ENCODE results near the gene KRT33B.
"Not testable (repeated sequence)": the region's sequence is repeated elsewhere in the genome, so short reads cannot be mapped to it uniquely, and the experiment has no call there.

The KRT33B gene

GRCh38 chr17:41404024-41404671 lies 34.5 kb upstream of the KRT33B start:
- TF ChIP-seq CTCF (IDR thresholded peaks at IDR 0.05; ENCODE audit: low read depth, low read length), result no peak
- DNase-seq (ENCODE audit: low read depth, low spot score), result peak; percentile 97
- in situ Hi-C loops (cut with HindIII; ENCODE audit: low sequenced_read_pairs), result no loop called here
- no peak overlapping the region for H3K4me3 ChIP-seq (ENCODE audit: low read depth, low read length)

DNA sequence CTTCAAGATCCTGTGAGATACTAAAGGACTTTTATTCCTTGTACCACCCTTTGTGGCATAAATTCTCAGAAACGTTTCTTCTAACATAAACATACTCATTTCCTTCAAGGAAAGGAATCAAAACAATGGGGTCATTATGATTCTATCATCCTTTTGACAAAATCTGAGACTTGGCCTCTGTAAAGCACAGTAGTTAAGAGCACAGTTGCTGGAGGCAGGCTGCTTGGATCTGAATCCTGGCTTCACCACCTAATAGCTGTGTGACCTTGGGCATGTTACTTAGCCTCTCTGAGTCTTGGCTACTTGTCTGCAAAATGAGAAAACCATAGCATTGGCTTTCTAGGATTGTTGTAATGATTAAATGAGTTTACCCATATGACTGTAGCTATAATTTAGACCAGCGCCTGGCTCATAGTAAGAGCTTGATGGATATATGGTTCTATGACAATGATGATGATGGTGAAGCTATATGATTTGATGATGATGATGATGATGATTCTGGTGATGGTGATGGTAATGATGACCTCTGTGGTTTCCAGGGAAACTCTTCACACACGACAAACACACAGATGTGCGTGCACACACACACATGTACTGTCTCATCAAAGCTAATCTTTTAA lies 33.9 kb upstream of the KRT33B start:
- no peak overlapping the region for H3K4me3 ChIP-seq (ENCODE audit: low read depth, low read length)
- TF ChIP-seq CTCF (IDR thresholded peaks at IDR 0.05; ENCODE audit: low read depth, low read length), result no peak
- in situ Hi-C loops (cut with HindIII; ENCODE audit: low sequenced_read_pairs), result no loop called here
- DNase-seq (ENCODE audit: low read depth, low spot score), result peak; percentile 45

GRCh38 chr17:41402161-41402560 lies 32.5 kb upstream of the KRT33B start:
- TF ChIP-seq CTCF (IDR thresholded peaks at IDR 0.05; ENCODE audit: low read depth, low read length), result no peak
- peak; percentile 56 for DNase-seq (ENCODE audit: low read depth, low spot score)
- H3K4me3 ChIP-seq (ENCODE audit: low read depth, low read length), result no peak overlapping the region
- in situ Hi-C loops (cut with HindIII; ENCODE audit: low sequenced_read_pairs), result no loop called here

DNA sequence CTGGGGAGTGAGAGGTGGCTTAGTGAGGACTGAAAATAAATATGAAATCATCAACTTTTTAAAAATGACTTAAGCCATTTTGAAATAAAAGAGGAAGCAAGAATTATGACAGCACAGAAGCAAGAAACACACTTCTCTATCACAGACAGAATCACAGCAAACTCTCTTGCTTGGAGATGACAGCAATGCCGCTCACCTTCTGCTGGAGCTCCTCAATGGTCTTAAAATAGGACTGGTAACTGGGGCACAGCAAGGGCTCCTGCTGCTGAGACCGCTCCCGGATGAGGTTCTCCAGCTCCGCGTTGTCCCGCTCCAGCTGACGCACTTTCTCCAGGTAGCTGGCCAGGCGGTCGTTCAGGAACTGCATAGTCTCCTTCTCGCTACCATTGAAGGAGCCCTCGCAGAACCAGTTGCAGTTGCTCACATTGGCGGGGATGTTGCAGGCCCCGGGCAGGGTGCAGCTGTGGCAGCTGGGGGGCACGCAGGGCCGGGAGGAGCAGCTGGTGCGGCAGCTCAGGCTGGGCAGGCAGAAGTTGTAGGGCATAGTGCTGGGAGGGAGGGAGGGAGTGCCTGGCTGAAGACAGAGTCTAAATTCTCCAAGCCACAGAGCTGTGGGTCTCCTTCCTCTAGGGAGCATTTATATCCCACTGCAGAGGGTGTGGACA lies 27.5 kb upstream of the KRT33B start, which contains the start of gene KRT31:
Gene KRT31 (minus strand): TSS at position 613 of the 665 bp plus-strand sequence. CDS start 69 bp downstream, at position 544.
- no peak for TF ChIP-seq CTCF (IDR thresholded peaks at IDR 0.05; ENCODE audit: low read depth, low read length)
- in situ Hi-C loops (cut with HindIII; ENCODE audit: low sequenced_read_pairs), result no loop called here
- no peak for DNase-seq (ENCODE audit: low read depth, low spot score)
- H3K4me3 ChIP-seq (ENCODE audit: low read depth, low read length), result no peak within 1 kb of the TSS

DNA sequence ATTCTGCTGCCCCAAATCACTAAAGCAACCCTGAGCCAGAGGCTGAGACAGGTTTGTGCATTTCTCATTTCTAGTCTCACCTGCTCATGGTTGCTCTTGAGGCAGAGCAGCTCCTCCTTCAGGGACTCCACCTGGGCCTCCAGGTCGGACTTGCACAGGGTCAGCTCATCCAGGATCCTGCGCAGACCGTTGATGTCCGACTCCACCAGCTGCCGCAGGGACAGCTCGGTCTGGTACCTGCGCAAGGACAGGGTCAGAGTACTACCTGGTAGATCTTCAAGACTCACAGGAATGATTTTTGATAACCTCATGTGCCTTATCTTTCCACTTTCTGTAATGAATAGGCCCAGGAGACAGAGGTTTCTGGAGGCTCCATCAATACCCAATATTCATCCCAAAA lies 26.7 kb upstream of the KRT33B start:
- no peak for TF ChIP-seq CTCF (IDR thresholded peaks at IDR 0.05; ENCODE audit: low read depth, low read length)
- in situ Hi-C loops (cut with HindIII; ENCODE audit: low sequenced_read_pairs), result no loop called here
- DNase-seq (ENCODE audit: low read depth, low spot score), result no peak
- no peak overlapping the region for H3K4me3 ChIP-seq (ENCODE audit: low read depth, low read length)

GRCh38 chr17:41395611-41396010 lies 26.0 kb upstream of the KRT33B start:
- no peak for TF ChIP-seq CTCF (IDR thresholded peaks at IDR 0.05; ENCODE audit: low read depth, low read length)
- no peak overlapping the region for H3K4me3 ChIP-seq (ENCODE audit: low read depth, low read length)
- DNase-seq (ENCODE audit: low read depth, low spot score), result no peak
- in situ Hi-C loops (cut with HindIII; ENCODE audit: low sequenced_read_pairs), result no loop called here

GRCh38 chr17:41395044-41395443 lies 25.4 kb upstream of the KRT33B start:
- H3K4me3 ChIP-seq (ENCODE audit: low read depth, low read length); in situ Hi-C loops (cut with HindIII; ENCODE audit: low sequenced_read_pairs); DNase-seq (ENCODE audit: low read depth, low spot score): not testable (repeated sequence)
